CD4-positive, alpha-beta T cell treated with Interleukin-17A for 4 hours (primary cell): ENCODE measurements around the gene SETD3.
"Not testable (repeated sequence)": the region's sequence is repeated elsewhere in the genome, so short reads cannot be mapped to it uniquely, and the experiment has no call there.

Experiments
- DNase-seq: peaks from one replicate; pipeline ENCODE4 v3.0.0-alpha.2; 2020; ENCODE audit warnings: mixed read lengths

The SETD3 gene

GRCh38 chr14:99354166-99354875 is 126.3 kb downstream of the SETD3 start:
- no peak for DNase-seq

- DNase-seq = no peak
Measured at GRCh38 chr14:99352688-99353280, 127.9 kb downstream of the SETD3 start.

DNA sequence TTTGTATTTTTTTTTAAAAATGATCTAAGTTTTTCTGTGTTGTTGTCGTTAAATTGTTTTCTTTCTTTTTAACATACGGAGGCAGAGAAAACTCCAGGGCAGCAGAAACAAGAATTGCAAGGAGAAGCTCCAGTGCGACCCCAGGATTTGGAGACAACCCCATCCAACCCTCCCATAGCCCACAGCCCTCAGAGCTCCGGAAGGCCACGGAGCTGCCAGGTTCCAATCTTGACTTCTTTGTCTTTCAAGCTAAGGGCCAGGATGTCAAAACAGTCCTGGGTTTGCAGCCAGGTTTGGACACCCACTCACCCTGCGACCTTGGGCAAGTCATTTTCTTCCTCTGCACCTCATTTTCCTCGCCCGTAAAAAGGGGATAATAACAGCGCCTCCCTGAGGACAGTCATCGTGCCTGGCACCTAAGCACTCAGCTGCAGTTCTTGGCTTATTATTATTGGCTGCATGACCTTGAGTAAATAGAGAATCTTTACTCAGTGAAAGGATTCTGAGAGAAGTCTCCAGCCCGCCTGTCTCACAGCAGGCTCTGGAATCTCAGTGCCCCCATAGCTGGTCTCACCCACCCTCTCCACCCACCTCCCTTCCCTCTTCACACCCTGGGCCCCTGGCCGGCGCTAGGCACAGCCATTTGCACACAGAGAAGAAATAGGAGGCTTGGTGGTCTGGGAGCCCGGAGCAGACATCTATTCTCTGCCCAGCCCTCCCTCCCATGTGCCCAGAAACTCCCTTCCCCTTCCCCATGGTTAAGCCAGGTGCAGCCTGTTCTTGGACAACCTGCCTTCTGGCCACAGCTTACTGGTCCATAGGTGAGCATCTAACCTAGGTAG is 129.3 kb downstream of the SETD3 start:
- no peak for DNase-seq

DNA sequence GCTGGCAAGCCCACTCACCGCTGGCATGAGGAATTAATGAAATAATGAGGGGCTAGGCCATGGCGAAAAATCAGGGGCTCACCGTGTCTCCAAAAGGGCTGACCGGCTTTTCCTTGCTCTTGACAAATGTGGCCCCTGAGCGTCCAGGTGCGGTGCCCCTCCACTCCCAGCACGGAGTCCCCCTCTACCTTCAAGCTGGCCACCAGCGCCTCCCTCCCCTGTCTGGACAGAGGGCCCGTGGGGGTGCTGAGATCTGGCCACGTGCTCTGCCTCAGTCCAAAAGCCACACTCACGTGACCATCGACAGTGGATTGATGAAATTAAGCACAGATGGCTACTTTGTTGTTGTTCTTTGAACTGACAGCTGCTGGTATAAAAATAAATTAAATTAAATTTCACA is 129.9 kb downstream of the SETD3 start:
- DNase-seq = no peak

DNA sequence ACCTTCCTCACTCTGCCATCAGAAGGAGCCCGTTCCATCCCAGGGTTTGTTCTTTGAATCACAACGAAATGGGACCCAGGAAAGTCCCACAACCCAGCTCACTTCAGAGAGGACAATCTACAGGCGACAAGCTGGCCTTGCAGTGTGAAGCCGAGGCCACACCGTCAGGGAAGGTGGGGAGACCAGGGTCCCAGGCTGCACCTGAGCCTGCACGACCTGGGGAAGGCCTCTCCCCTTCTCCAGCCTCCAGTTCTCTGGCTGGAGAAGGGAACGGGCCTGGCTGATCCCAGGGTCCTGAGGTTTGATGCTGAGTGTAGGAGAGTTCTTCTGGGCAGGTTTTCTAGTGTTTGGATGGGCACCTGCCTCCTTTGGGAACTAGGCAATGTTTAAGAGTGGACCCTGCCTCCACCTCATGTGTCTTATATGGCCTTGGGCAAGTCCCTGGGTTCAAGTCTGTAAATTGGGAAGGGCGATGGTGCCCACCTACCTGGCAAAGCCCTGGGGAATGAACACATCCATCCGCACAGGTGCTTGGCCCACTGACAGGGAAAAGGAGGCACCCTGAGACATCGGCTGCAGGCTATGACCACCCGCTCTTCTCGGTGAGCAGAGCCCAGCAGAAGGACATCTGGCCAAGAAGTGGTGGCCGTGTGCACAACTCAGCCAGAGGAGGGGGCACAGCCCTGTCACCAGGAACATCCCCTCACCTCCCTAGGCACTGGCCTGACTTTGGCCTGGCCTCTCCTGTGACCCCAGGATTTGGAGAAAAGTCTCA is 130.8 kb downstream of the SETD3 start:
- no peak for DNase-seq

GRCh38 chr14:99348816-99349614 is 131.6 kb downstream of the SETD3 start:
- DNase-seq = no peak

DNA sequence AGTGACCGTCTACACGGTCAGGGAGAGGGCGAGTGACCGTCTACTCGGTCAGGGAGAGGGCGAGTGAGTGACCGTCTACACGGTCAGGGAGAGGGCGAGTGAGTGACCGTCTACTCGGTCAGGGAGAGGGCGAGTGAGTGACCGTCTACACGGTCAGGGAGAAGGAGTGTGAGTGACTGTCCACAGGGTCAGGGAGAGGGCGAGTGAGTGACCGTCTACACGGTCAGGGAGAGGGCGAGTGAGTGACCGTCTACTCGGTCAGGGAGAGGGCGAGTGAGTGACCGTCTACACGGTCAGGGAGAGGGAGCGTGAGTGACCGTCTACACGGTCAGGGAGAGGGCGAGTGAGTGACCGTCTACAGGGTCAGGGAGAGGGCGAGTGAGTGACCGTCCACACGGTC is 132.4 kb downstream of the SETD3 start:
- not testable (repeated sequence) for DNase-seq
